GM23338 (cell line): Measurements from ENCODE around the gene NNT. TPM values are rescaled to one million over a fixed set of nuclear protein-coding genes. Genes with fewer than 3 reads are reported as not detected.

Experiments
- ATAC-seq: fragments of 200-7000 bp; cut with Tn5 transposase; 3 replicates; pipeline ENCODE4 v1.9.1; 2020
- DNase-seq: peaks from one replicate; pipeline ENCODE4 v3.0.0-alpha.2; 2015; ENCODE audit warnings: low spot score
- H2AFZ ChIP-seq: fragments of 200-600 bp; sonication (generic); 2 replicates; pipeline ENCODE4 v1.8.0; 2016; ENCODE audit warnings: antibody characterized with exemption, mild to moderate bottlenecking, moderate library complexity
- H3F3A ChIP-seq: fragments of 200-600 bp; sonication (generic); replicated peaks from 2 replicates; pipeline ENCODE4 v1.8.0; 2017; ENCODE audit warnings: antibody characterized with exemption, mixed run types, low read depth
- H3K27ac ChIP-seq: fragments of 200-600 bp; sonication (generic); 2 replicates; pipeline ENCODE4 v1.6.1; 2016; ENCODE audit warnings: low read depth
- H3K27me3 ChIP-seq: fragments of 200-600 bp; sonication (generic); 2 replicates; pipeline ENCODE4 v1.8.0; 2016; ENCODE audit warnings: mild to moderate bottlenecking, mixed run types, moderate library complexity; ENCODE audit not compliant: insufficient read depth
- H3K36me3 ChIP-seq: fragments of 200-600 bp; sonication (generic); 2 replicates; pipeline ENCODE4 v1.8.0; 2016; ENCODE audit warnings: mild to moderate bottlenecking; ENCODE audit not compliant: insufficient read depth
- H3K4me1 ChIP-seq: fragments of 200-600 bp; sonication (generic); 2 replicates; pipeline ENCODE4 v1.8.0; 2016; ENCODE audit warnings: mild to moderate bottlenecking, moderate library complexity; ENCODE audit not compliant: insufficient read depth
- H3K4me2 ChIP-seq: fragments of 200-600 bp; sonication (generic); 2 replicates; pipeline ENCODE4 v1.7.1; 2017; ENCODE audit warnings: mixed run types
- H3K4me3 ChIP-seq: fragments of 200-600 bp; sonication (generic); 2 replicates; pipeline ENCODE4 v1.6.1; 2016; ENCODE audit warnings: mixed run types
- H3K79me2 ChIP-seq: fragments of 200-600 bp; sonication (generic); replicated peaks from 2 replicates; pipeline ENCODE4 v1.8.0; 2017; ENCODE audit warnings: mild to moderate bottlenecking; ENCODE audit not compliant: insufficient read depth
- H3K9me2 ChIP-seq: fragments of 200-600 bp; sonication (generic); 2 replicates; pipeline ENCODE4 v1.8.0; 2017; ENCODE audit not compliant: insufficient read depth
- H4K20me1 ChIP-seq: fragments of 200-600 bp; sonication (generic); replicated peaks from 2 replicates; pipeline ENCODE4 v1.8.0; 2017; ENCODE audit warnings: mild to moderate bottlenecking; ENCODE audit not compliant: insufficient read depth
- H3K27ac Mint-ChIP-seq: 2 replicates; pipeline ENCODE4 v1.8.0; 2020; ENCODE audit warnings: inconsistent platforms, mild to moderate bottlenecking, moderate library complexity, mixed read lengths
- H3K27me3 Mint-ChIP-seq: 3 replicates; pipeline ENCODE4 v1.8.0; 2022; ENCODE audit warnings: low read depth, mild to moderate bottlenecking, moderate library complexity, mixed read lengths, inconsistent platforms; ENCODE audit not compliant: insufficient read depth, poor library complexity
- H3K36me3 Mint-ChIP-seq: 3 replicates; pipeline ENCODE4 v1.8.0; 2021; ENCODE audit warnings: low read depth, mild to moderate bottlenecking, inconsistent platforms, moderate library complexity, mixed read lengths
- H3K4me1 Mint-ChIP-seq: 3 replicates; pipeline ENCODE4 v1.8.0; 2020; ENCODE audit warnings: mild to moderate bottlenecking, inconsistent platforms, mixed read lengths
- H3K4me3 Mint-ChIP-seq: 3 replicates; pipeline ENCODE4 v1.8.0; 2021; ENCODE audit warnings: moderate library complexity, mild to moderate bottlenecking, inconsistent platforms, mixed read lengths
- H3K9me3 Mint-ChIP-seq: 3 replicates; pipeline ENCODE4 v1.8.0; 2020; ENCODE audit warnings: moderate library complexity, mild to moderate bottlenecking, inconsistent platforms, mixed read lengths
- CREB1 ChIP-seq: fragments of 250-450 bp; sonication (Bioruptor Pico); IDR thresholded peaks from 2 replicates; pipeline ENCODE4 v1.5.0; 2020; ENCODE audit warnings: low read depth, mild to moderate bottlenecking, moderate library complexity
- CTCF ChIP-seq, 2 experiments: fragments of 200-600 bp in 1 of 2; sonication (generic) in 1 of 2; conservative IDR thresholded peaks; 2 replicates each; pipeline versions ENCODE4 v1.5.1 to v1.6.1; 2016 to 2017; ENCODE audit warnings: antibody characterized with exemption in 2 of 2, low read depth in 2 of 2, mild to moderate bottlenecking in 2 of 2, moderate library complexity in 1 of 2
- ETS1 ChIP-seq: IDR thresholded peaks from 2 replicates; pipeline ENCODE4 v1.6.1; 2016; ENCODE audit warnings: antibody characterized with exemption
- EZH2 ChIP-seq: fragments of 200-600 bp; sonication (generic); IDR thresholded peaks from one replicate; pipeline ENCODE4 v1.8.0; 2017; ENCODE audit warnings: antibody characterized with exemption, mild to moderate bottlenecking, low read depth; ENCODE audit not compliant: unreplicated experiment
- EZH2phosphoT487 ChIP-seq: fragments of 200-600 bp; sonication (generic); IDR thresholded peaks from one replicate; pipeline ENCODE4 v1.8.1; 2018; ENCODE audit warnings: antibody characterized with exemption; ENCODE audit not compliant: unreplicated experiment
- JUNB ChIP-seq: IDR thresholded peaks from one replicate; pipeline ENCODE4 v1.6.1; 2016; ENCODE audit warnings: antibody characterized with exemption; ENCODE audit not compliant: unreplicated experiment
- NANOG ChIP-seq: IDR thresholded peaks from 2 replicates; pipeline ENCODE4 v1.6.1; 2016; ENCODE audit warnings: antibody characterized with exemption, borderline replicate concordance
- POLR2AphosphoS5 ChIP-seq: IDR thresholded peaks from 2 replicates; pipeline ENCODE4 v1.6.1; 2016; ENCODE audit warnings: antibody characterized with exemption, low read depth
- REST ChIP-seq: IDR thresholded peaks from one replicate; pipeline ENCODE4 v1.6.1; 2018; ENCODE audit warnings: antibody characterized with exemption; ENCODE audit not compliant: unreplicated experiment
- STAT1 ChIP-seq: IDR thresholded peaks from one replicate; pipeline ENCODE4 v1.6.1; 2016; ENCODE audit warnings: antibody characterized with exemption; ENCODE audit not compliant: unreplicated experiment
- ZNF114 ChIP-seq: fragments of 250-450 bp; sonication (Bioruptor Pico); IDR thresholded peaks from 2 replicates; pipeline ENCODE4 v1.5.0; 2020; ENCODE audit warnings: mild to moderate bottlenecking, moderate library complexity
- ZNF331 ChIP-seq: fragments of 250-450 bp; sonication (Bioruptor Pico); IDR thresholded peaks from 2 replicates; pipeline ENCODE4 v1.5.0; 2020; ENCODE audit warnings: low read depth, mild to moderate bottlenecking, moderate library complexity
- ZNF462 ChIP-seq: fragments of 250-450 bp; sonication (Bioruptor Pico); IDR thresholded peaks from 2 replicates; pipeline ENCODE4 v1.5.0; 2020; ENCODE audit warnings: mild to moderate bottlenecking, moderate library complexity
- polyA plus RNA-seq: library from polyadenylated mRNA; unstranded; fragments of >200 nt; fragmentation: Nextera tagmentation; extraction: Ambion mirVana; gene quantifications from 2 replicates; pipeline ENCODE4 v1.2.1, GENCODE V29; 2016
- total RNA-seq: library from RNA; depleted of rRNA; stranded (reverse); fragments of >200 nt; shearing (Covaris generic); gene quantifications from 2 replicates; pipeline ENCODE4 v1.2.3, GENCODE V29; 2014

NNT gene
- total and polyA plus RNA-seq, 2 experiments from 2014 or later, result 10.8 to 15.9 TPM

GRCh38 chr5:43561356-43561755 is 41.6 kb upstream of the NNT start:
- Histone ChIP-seq H3K4me2 (no peak overlapping the region), H3K27ac (no peak overlapping the region), H3K4me3 (no peak overlapping the region), H3K4me1 (peaks cover 6% of the 10 kb centered on the region; the same call in 1 of the 2 replicates), H2AFZ (no peak overlapping the region), H3K27me3 (no peaks in the 10 kb centered on the region), H3F3A (no peaks in the 10 kb centered on the region), H4K20me1 (no peaks in the 10 kb centered on the region), H3K36me3 (no peaks in the 10 kb centered on the region), H3K9me2 (no peaks in the 10 kb centered on the region), H3K79me2 (no peaks in the 10 kb centered on the region; the same call in 1 of the 2 replicates)
- H3K36me3 Mint-ChIP-seq, result no peaks in the 10 kb centered on the region; the same call in 2 of the 3 replicates
- H3K27ac Mint-ChIP-seq, result no peak overlapping the region
- ATAC-seq, result no peak
- H3K9me3 Mint-ChIP-seq, result no peaks in the 10 kb centered on the region
- TF ChIP-seq ZNF462, result no peak
- no peak for TF ChIP-seq CTCF (conservative IDR thresholded peaks at IDR 0.05; ENCODE audit: low read depth in 2 of 2)
- no peak for TF ChIP-seq NANOG
- TF ChIP-seq EZH2phosphoT487, result no peak
- TF ChIP-seq ZNF331 (CRISPR knock-in tag), result no peak
- TF ChIP-seq POLR2AphosphoS5, result no peak
- TF ChIP-seq ETS1, result no peak
- TF ChIP-seq EZH2, result no peak
- no peak for TF ChIP-seq STAT1
- no peak for TF ChIP-seq REST
- no peak for TF ChIP-seq CREB1 (CRISPR knock-in tag)
- no peak for TF ChIP-seq JUNB
- no peak for TF ChIP-seq ZNF114 (CRISPR knock-in tag)
- peaks cover 6% of the 10 kb centered on the region for H3K4me1 Mint-ChIP-seq
- DNase-seq, result no peak
- H3K4me3 Mint-ChIP-seq, result no peak overlapping the region
- H3K27me3 Mint-ChIP-seq, result peaks cover 5% of the 10 kb centered on the region
